Activated T-cell treated with anti-CD3 and anti-CD28 coated beads for 1 hour (primary cell): ENCODE measurements around the gene PRPS1.
"Not testable (repeated sequence)": the region's sequence is repeated elsewhere in the genome, so short reads cannot be mapped to it uniquely, and the experiment has no call there.

Experiments
- DNase-seq: peaks from one replicate; pipeline ENCODE4 v3.0.0-alpha.2; 2020; ENCODE audit warnings: low read depth

Gene PRPS1

GRCh38 chrX:107630031-107630689, 1.9 kb downstream of the PRPS1 start:
- no peak for DNase-seq

- DNase-seq, result no peak
These were observed 4.0 kb downstream of the PRPS1 start for GRCh38 chrX:107632346-107632745.

GRCh38 chrX:107646735-107647134, 18.4 kb downstream of the PRPS1 start:
- DNase-seq, result no peak

GRCh38 chrX:107648332-107648731, 20.0 kb downstream of the PRPS1 start:
- no peak for DNase-seq

- no peak for DNase-seq
These were observed 26.2 kb downstream of the PRPS1 start for GRCh38 chrX:107654566-107654871.

GRCh38 chrX:107654872-107655761, 26.8 kb downstream of the PRPS1 start:
- peak; percentile 66 for DNase-seq

- no peak for DNase-seq
These were observed 28.7 kb downstream of the PRPS1 start for GRCh38 chrX:107656978-107657377.

- no peak for DNase-seq
These were observed 30.4 kb downstream of the PRPS1 start for GRCh38 chrX:107658660-107659059.

- DNase-seq, result no peak
These were observed 31.0 kb downstream of the PRPS1 start for GRCh38 chrX:107659286-107659685.

- DNase-seq, result no peak
These were observed 31.5 kb downstream of the PRPS1 start for GRCh38 chrX:107659768-107660167.

- no peak for DNase-seq
These were observed 33.8 kb downstream of the PRPS1 start for GRCh38 chrX:107662145-107662544.

GRCh38 chrX:107662824-107663223, 34.5 kb downstream of the PRPS1 start:
- no peak for DNase-seq

GRCh38 chrX:107666931-107667330, 38.6 kb downstream of the PRPS1 start:
- DNase-seq, result no peak

- no peak for DNase-seq
These were observed 39.1 kb downstream of the PRPS1 start for GRCh38 chrX:107667426-107667825.

GRCh38 chrX:107668710-107669109, 40.4 kb downstream of the PRPS1 start:
- DNase-seq, result not testable (repeated sequence)

- DNase-seq, result no peak
These were observed 41.0 kb downstream of the PRPS1 start for GRCh38 chrX:107669261-107669660.

- DNase-seq, result no peak
These were observed 41.7 kb downstream of the PRPS1 start for GRCh38 chrX:107669885-107670628.

GRCh38 chrX:107671256-107671655, 42.9 kb downstream of the PRPS1 start:
- DNase-seq, result not testable (repeated sequence)

GRCh38 chrX:107672955-107673378, 44.7 kb downstream of the PRPS1 start:
- DNase-seq, result peak; percentile 54

GRCh38 chrX:107673431-107673830, 45.1 kb downstream of the PRPS1 start:
- DNase-seq, result no peak

GRCh38 chrX:107673933-107674479, 45.7 kb downstream of the PRPS1 start:
- peak; percentile 74 for DNase-seq
